Activated CD4-positive, alpha-beta T cell treated with anti-CD3 and anti-CD28 coated beads, Interleukin-2, amount 50 U/mL, for 48 hours (primary cell): Measurements from ENCODE around the gene PFN3.
"Not testable (repeated sequence)": the region's sequence is repeated elsewhere in the genome, so short reads cannot be mapped to it uniquely, and the experiment has no call there.

Experiments
- DNase-seq, 2 experiments: peaks; one replicate each; pipeline ENCODE4 v3.0.0-alpha.2; 2020

The PFN3 gene

GRCh38 chr5:177425196-177425800 is 24.8 kb upstream of the PFN3 start:
- DNase-seq, result no peak

- no peak for DNase-seq
Observed at GRCh38 chr5:177423671-177424070, 23.2 kb upstream of the PFN3 start.

- DNase-seq, result no peak
Observed at GRCh38 chr5:177421062-177421798, 20.8 kb upstream of the PFN3 start.

GRCh38 chr5:177420472-177420871 is 20.0 kb upstream of the PFN3 start:
- DNase-seq, result not testable (repeated sequence)

GRCh38 chr5:177419046-177419445 is 18.6 kb upstream of the PFN3 start:
- no peak for DNase-seq

GRCh38 chr5:177417081-177417480 is 16.6 kb upstream of the PFN3 start:
- DNase-seq, result not testable (repeated sequence)

- DNase-seq, result no peak
Observed at GRCh38 chr5:177414481-177414880, 14.0 kb upstream of the PFN3 start.

GRCh38 chr5:177412603-177413233 is 12.3 kb upstream of the PFN3 start:
- DNase-seq, result peak in 1 of 2 experiments; percentile 36

GRCh38 chr5:177410575-177410974 is 10.1 kb upstream of the PFN3 start:
- DNase-seq, result no peak

GRCh38 chr5:177409043-177409801 is 8.8 kb upstream of the PFN3 start, which contains the start of gene F12:
Gene F12, minus strand, starts transcription at chr5:177409564. Its CDS starts 37 bp downstream, at chr5:177409527.
- no peak for DNase-seq

- no peak for DNase-seq
Observed at GRCh38 chr5:177405805-177406204, 5.3 kb upstream of the PFN3 start.

- no peak for DNase-seq
Observed at GRCh38 chr5:177405312-177405711, 4.9 kb upstream of the PFN3 start.

GRCh38 chr5:177404641-177405179 is 4.2 kb upstream of the PFN3 start:
- no peak for DNase-seq

GRCh38 chr5:177403792-177404640 is 3.6 kb upstream of the PFN3 start:
- peak; percentile 86 to 90 for DNase-seq

- DNase-seq, result peak; percentile 45 to 60
Observed at GRCh38 chr5:177403102-177403791, 2.8 kb upstream of the PFN3 start.

GRCh38 chr5:177402271-177403043 is 2.0 kb upstream of the PFN3 start:
- peak; percentile 79 to 86 for DNase-seq

GRCh38 chr5:177397875-177398390 is 2.5 kb downstream of the PFN3 start:
- no peak for DNase-seq

- DNase-seq, result no peak
Observed at GRCh38 chr5:177396807-177397206, 3.7 kb downstream of the PFN3 start.

- DNase-seq, result no peak
Observed at GRCh38 chr5:177396078-177396477, 4.4 kb downstream of the PFN3 start.

GRCh38 chr5:177393990-177394389 is 6.5 kb downstream of the PFN3 start:
- DNase-seq, result no peak
